GM21576 (cell line): Measurements from ENCODE around the gene RUNX2.
"Not testable (repeated sequence)": the region's sequence is repeated elsewhere in the genome, so short reads cannot be mapped to it uniquely, and the experiment has no call there.

Experiments used
- ATAC-seq: cut with Tn5 transposase; IDR thresholded peaks from one replicate; pipeline ENCODE4 v1.9.1; 2021; ENCODE audit warnings: mild to moderate bottlenecking, moderate library complexity; ENCODE audit not compliant: unreplicated experiment

Gene RUNX2

GRCh38 chr6:45450831-45451230 lies 122.7 kb downstream of the RUNX2 start:
- ATAC-seq, result no peak

GRCh38 chr6:45454008-45454911 lies 126.1 kb downstream of the RUNX2 start:
- ATAC-seq, result no peak

GRCh38 chr6:45455408-45455807 lies 127.3 kb downstream of the RUNX2 start:
- ATAC-seq, result no peak

GRCh38 chr6:45457141-45457540 lies 129.0 kb downstream of the RUNX2 start:
- no peak for ATAC-seq

- no peak for ATAC-seq
Observed at GRCh38 chr6:45458672-45459071, 130.5 kb downstream of the RUNX2 start.

GRCh38 chr6:45460166-45460565 lies 132.0 kb downstream of the RUNX2 start:
- ATAC-seq, result no peak

- no peak for ATAC-seq
Observed at GRCh38 chr6:45461486-45461885, 133.4 kb downstream of the RUNX2 start.

GRCh38 chr6:45462190-45463134 lies 134.3 kb downstream of the RUNX2 start:
- no peak for ATAC-seq

- ATAC-seq, result no peak
Observed at GRCh38 chr6:45464685-45465084, 136.6 kb downstream of the RUNX2 start.

GRCh38 chr6:45466686-45467085 lies 138.6 kb downstream of the RUNX2 start:
- ATAC-seq, result no peak

GRCh38 chr6:45467417-45467816 lies 139.3 kb downstream of the RUNX2 start:
- not testable (repeated sequence) for ATAC-seq

- no peak for ATAC-seq
Observed at GRCh38 chr6:45467853-45468252, 139.7 kb downstream of the RUNX2 start.

GRCh38 chr6:45469663-45470062 lies 141.5 kb downstream of the RUNX2 start:
- ATAC-seq, result no peak

- ATAC-seq, result no peak
Observed at GRCh38 chr6:45470131-45470738, 142.1 kb downstream of the RUNX2 start.

GRCh38 chr6:45472382-45472781 lies 144.3 kb downstream of the RUNX2 start:
- no peak for ATAC-seq

GRCh38 chr6:45473121-45473993 lies 145.2 kb downstream of the RUNX2 start:
- ATAC-seq, result no peak

GRCh38 chr6:45474376-45474775 lies 146.2 kb downstream of the RUNX2 start:
- no peak for ATAC-seq

GRCh38 chr6:45476341-45476740 lies 148.2 kb downstream of the RUNX2 start:
- no peak for ATAC-seq

- ATAC-seq, result no peak
Observed at GRCh38 chr6:45477278-45477677, 149.1 kb downstream of the RUNX2 start.

GRCh38 chr6:45477790-45478189 lies 149.7 kb downstream of the RUNX2 start:
- ATAC-seq, result no peak
